H7 (cell line): ENCODE data around the gene ZNF606. TPM values are rescaled to one million over a fixed set of nuclear protein-coding genes. Genes with fewer than 3 reads are reported as not detected.

Experiments
- DNase-seq: peaks from one replicate; pipeline ENCODE4 v3.0.0; 2012
- H3K27me3 ChIP-seq: 2 replicates; pipeline ENCODE4 v1.6.0; 2011; ENCODE audit warnings: mild to moderate bottlenecking, low read length; ENCODE audit not compliant: control insufficient read depth, insufficient read depth
- H3K36me3 ChIP-seq: replicated peaks from 2 replicates; pipeline ENCODE4 v1.5.1; 2011; ENCODE audit warnings: low read length; ENCODE audit not compliant: control insufficient read depth, insufficient read depth
- H3K4me3 ChIP-seq: 2 replicates; pipeline ENCODE4 v1.5.1; 2011; ENCODE audit warnings: low read depth, mild to moderate bottlenecking, control low read depth, low read length, moderate library complexity; ENCODE audit not compliant: insufficient read depth
- total RNA-seq: library from RNA; depleted of rRNA; stranded (reverse); fragments of >200 nt; shearing (Covaris generic); gene quantifications from 2 replicates; pipeline ENCODE4 v1.2.3, GENCODE V29; 2014; rRNA removed

Gene ZNF606
- total RNA-seq = 16.9 and 19.7 TPM in 2 replicates

GRCh38 chr19:58002384-58003173 is at the start of gene ZNF606:
Gene ZNF606 (minus strand): TSS chr19:58002820. CDS start chr19:58001319, 1,501 bp downstream.
- DNase-seq = peak; percentile 97
- Histone ChIP-seq H3K4me3 (peak within 1 kb of the TSS; percentile 95), H3K36me3 (peaks cover 25% of the 10 kb centered on the region), H3K27me3 (no peaks in the 10 kb centered on the region)

- Histone ChIP-seq H3K27me3 (no peaks in the 10 kb centered on the region), H3K36me3 (no peaks in the 10 kb centered on the region), H3K4me3 (no peak overlapping the region)
- no peak for DNase-seq
Observed at GRCh38 chr19:58052256-58052655, 49.6 kb upstream of the ZNF606 start.

GRCh38 chr19:58047672-58048071 is 45.1 kb upstream of the ZNF606 start:
- peak; percentile 24 for DNase-seq
- Histone ChIP-seq H3K4me3 (no peak overlapping the region), H3K27me3 (no peaks in the 10 kb centered on the region), H3K36me3 (no peaks in the 10 kb centered on the region)

GRCh38 chr19:58046856-58047255 is 44.2 kb upstream of the ZNF606 start:
- Histone ChIP-seq H3K4me3 (no peak overlapping the region), H3K36me3 (no peaks in the 10 kb centered on the region), H3K27me3 (no peaks in the 10 kb centered on the region)
- no peak for DNase-seq

- Histone ChIP-seq H3K27me3 (no peaks in the 10 kb centered on the region), H3K4me3 (no peak overlapping the region), H3K36me3 (no peaks in the 10 kb centered on the region)
- no peak for DNase-seq
Observed at GRCh38 chr19:58045411-58046050, 42.9 kb upstream of the ZNF606 start.

- peak; percentile 25 for DNase-seq
Observed at GRCh38 chr19:58044886-58045285, 42.3 kb upstream of the ZNF606 start.

GRCh38 chr19:58044391-58044790 is 41.8 kb upstream of the ZNF606 start:
- Histone ChIP-seq H3K27me3 (no peaks in the 10 kb centered on the region), H3K36me3 (no peaks in the 10 kb centered on the region), H3K4me3 (no peak overlapping the region)
- peak; percentile 34 for DNase-seq

More at GRCh38 chr19:58044886-58045285, 42.3 kb upstream of the ZNF606 start:
- H3K27me3 ChIP-seq = no peaks in the 10 kb centered on the region
- no peaks in the 10 kb centered on the region for H3K36me3 ChIP-seq
- H3K4me3 ChIP-seq = no peak overlapping the region

GRCh38 chr19:58042495-58043340 is 40.1 kb upstream of the ZNF606 start:
- Histone ChIP-seq H3K27me3 (no peaks in the 10 kb centered on the region), H3K36me3 (no peaks in the 10 kb centered on the region), H3K4me3 (no peak overlapping the region)
- DNase-seq = peak; percentile 78

- Histone ChIP-seq H3K27me3 (no peaks in the 10 kb centered on the region), H3K4me3 (no peak overlapping the region), H3K36me3 (no peaks in the 10 kb centered on the region)
- DNase-seq = peak; percentile 24
Observed at GRCh38 chr19:58040751-58041525, 38.3 kb upstream of the ZNF606 start.

GRCh38 chr19:58038688-58039204 is 36.1 kb upstream of the ZNF606 start:
- H3K36me3 ChIP-seq = no peaks in the 10 kb centered on the region
- H3K27me3 ChIP-seq = no peaks in the 10 kb centered on the region
- H3K4me3 ChIP-seq = no peak overlapping the region
- peak; percentile 41 for DNase-seq

- no peaks in the 10 kb centered on the region for H3K27me3 ChIP-seq
- DNase-seq = peak; percentile 56
- no peak overlapping the region for H3K4me3 ChIP-seq
- H3K36me3 ChIP-seq = no peaks in the 10 kb centered on the region
Observed at GRCh38 chr19:58037927-58038687, 35.5 kb upstream of the ZNF606 start.

- Histone ChIP-seq H3K27me3 (no peaks in the 10 kb centered on the region), H3K36me3 (no peaks in the 10 kb centered on the region), H3K4me3 (no peak overlapping the region)
- DNase-seq = peak; percentile 20
Observed at GRCh38 chr19:58035863-58036262, 33.2 kb upstream of the ZNF606 start.

- no peaks in the 10 kb centered on the region for H3K27me3 ChIP-seq
- peak; percentile 66 for DNase-seq
- no peaks in the 10 kb centered on the region for H3K36me3 ChIP-seq
- H3K4me3 ChIP-seq = peak overlapping the region; percentile 37; the same call in 1 of the 2 replicates
Observed at GRCh38 chr19:58034477-58034793, 31.8 kb upstream of the ZNF606 start.
